A549 (cell line): Measurements from ENCODE around the gene CACNA2D4.

ENCODE experiments used
- CEBPB ChIP-seq, 2 experiments: fragments of >200 bp in 1 of 2; sonication (Bioruptor Twin) in 1 of 2; formaldehyde crosslinking in 1 of 2; IDR thresholded peaks; 2 replicates each; pipeline ENCODE4 v1.6.1; 2012 to 2016
- EP300 ChIP-seq, 2 experiments: fragments of >200 bp; sonication (Bioruptor Twin); formaldehyde crosslinking; IDR thresholded peaks; 2 replicates in 1 of 2; 3 replicates in 1 of 2; pipeline ENCODE4 v1.6.1; 2016 to 2017
- MAZ ChIP-seq: fragments of 150-350 bp; IDR thresholded peaks from 2 replicates; pipeline ENCODE4 v1.6.1; 2014; ENCODE audit warnings: antibody characterized with exemption, low read depth, low read length, borderline replicate concordance
- PHF8 ChIP-seq: fragments of 200-600 bp; sonication (generic); IDR thresholded peaks from 2 replicates; pipeline ENCODE4 v1.6.1; 2016; ENCODE audit warnings: low read depth, mild to moderate bottlenecking, antibody characterized with exemption, moderate library complexity, borderline replicate concordance
- POLR2A ChIP-seq: IDR thresholded peaks from 2 replicates; pipeline ENCODE4 v1.6.1; 2012; ENCODE audit warnings: mild to moderate bottlenecking, low read length
- SMC3 ChIP-seq: fragments of >200 bp; sonication (Bioruptor Twin); formaldehyde crosslinking; IDR thresholded peaks from 3 replicates; pipeline ENCODE4 v1.6.1; 2018; ENCODE audit warnings: inconsistent platforms
- SREBF2 ChIP-seq: fragments of 450-650 bp; IDR thresholded peaks from 2 replicates; pipeline ENCODE4 v1.6.1; 2014; ENCODE audit warnings: mild to moderate bottlenecking, moderate library complexity
- TF ChIP-seq, protein P1 (sequence below): fragments of >200 bp; sonication (Bioruptor Twin); formaldehyde crosslinking; IDR thresholded peaks from 3 replicates; pipeline ENCODE4 v1.5.1; 2016
- TF ChIP-seq, protein P2 (sequence below): IDR thresholded peaks from 2 replicates; pipeline ENCODE4 v1.6.1; 2012; ENCODE audit warnings: low read depth, borderline replicate concordance
- TF ChIP-seq, protein P3 (sequence below): IDR thresholded peaks from 2 replicates; pipeline ENCODE4 v1.6.1; 2012
- TF ChIP-seq, protein P4 (sequence below): fragments of 450-650 bp; IDR thresholded peaks from 2 replicates; pipeline ENCODE4 v1.6.1; 2014; ENCODE audit warnings: antibody characterized with exemption

DNA sequence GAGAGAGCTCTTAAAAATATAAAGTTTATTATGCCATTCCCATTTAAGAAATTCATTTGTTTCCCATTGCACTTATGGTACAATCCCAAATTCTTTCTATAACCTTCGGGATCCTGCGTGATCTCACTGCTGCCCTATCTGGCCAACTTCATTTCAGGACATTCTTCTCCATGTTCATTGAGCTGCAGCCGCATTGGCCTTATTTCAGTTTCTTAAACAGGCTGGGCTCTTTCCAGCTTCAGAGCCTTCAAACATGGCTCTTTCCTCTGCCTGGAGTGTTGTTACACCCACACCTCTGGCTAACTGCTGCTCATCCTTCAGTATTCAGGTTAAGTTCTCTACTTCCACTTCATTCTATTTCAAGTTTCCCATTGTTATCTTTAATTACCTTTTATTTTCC, 156.6 kb downstream of the CACNA2D4 start:
- TF ChIP-seq, protein P1, sequence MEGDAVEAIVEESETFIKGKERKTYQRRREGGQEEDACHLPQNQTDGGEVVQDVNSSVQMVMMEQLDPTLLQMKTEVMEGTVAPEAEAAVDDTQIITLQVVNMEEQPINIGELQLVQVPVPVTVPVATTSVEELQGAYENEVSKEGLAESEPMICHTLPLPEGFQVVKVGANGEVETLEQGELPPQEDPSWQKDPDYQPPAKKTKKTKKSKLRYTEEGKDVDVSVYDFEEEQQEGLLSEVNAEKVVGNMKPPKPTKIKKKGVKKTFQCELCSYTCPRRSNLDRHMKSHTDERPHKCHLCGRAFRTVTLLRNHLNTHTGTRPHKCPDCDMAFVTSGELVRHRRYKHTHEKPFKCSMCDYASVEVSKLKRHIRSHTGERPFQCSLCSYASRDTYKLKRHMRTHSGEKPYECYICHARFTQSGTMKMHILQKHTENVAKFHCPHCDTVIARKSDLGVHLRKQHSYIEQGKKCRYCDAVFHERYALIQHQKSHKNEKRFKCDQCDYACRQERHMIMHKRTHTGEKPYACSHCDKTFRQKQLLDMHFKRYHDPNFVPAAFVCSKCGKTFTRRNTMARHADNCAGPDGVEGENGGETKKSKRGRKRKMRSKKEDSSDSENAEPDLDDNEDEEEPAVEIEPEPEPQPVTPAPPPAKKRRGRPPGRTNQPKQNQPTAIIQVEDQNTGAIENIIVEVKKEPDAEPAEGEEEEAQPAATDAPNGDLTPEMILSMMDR = no peak
- TF ChIP-seq POLR2A (no peak), CEBPB (IDR thresholded peaks at IDR 0.05) (no peak), SMC3 (no peak), EP300 (IDR thresholded peaks at IDR 0.05) (no peak), SREBF2 (no peak), PHF8 (no peak), MAZ (no peak)
- TF ChIP-seq, protein P2, sequence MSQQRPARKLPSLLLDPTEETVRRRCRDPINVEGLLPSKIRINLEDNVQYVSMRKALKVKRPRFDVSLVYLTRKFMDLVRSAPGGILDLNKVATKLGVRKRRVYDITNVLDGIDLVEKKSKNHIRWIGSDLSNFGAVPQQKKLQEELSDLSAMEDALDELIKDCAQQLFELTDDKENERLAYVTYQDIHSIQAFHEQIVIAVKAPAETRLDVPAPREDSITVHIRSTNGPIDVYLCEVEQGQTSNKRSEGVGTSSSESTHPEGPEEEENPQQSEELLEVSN = no peak
- TF ChIP-seq, protein P3, sequence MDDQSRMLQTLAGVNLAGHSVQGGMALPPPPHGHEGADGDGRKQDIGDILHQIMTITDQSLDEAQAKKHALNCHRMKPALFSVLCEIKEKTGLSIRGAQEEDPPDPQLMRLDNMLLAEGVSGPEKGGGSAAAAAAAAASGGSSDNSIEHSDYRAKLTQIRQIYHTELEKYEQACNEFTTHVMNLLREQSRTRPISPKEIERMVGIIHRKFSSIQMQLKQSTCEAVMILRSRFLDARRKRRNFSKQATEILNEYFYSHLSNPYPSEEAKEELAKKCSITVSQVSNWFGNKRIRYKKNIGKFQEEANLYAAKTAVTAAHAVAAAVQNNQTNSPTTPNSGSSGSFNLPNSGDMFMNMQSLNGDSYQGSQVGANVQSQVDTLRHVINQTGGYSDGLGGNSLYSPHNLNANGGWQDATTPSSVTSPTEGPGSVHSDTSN = no peak
- TF ChIP-seq, protein P4, sequence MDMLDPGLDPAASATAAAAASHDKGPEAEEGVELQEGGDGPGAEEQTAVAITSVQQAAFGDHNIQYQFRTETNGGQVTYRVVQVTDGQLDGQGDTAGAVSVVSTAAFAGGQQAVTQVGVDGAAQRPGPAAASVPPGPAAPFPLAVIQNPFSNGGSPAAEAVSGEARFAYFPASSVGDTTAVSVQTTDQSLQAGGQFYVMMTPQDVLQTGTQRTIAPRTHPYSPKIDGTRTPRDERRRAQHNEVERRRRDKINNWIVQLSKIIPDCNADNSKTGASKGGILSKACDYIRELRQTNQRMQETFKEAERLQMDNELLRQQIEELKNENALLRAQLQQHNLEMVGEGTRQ = no peak
